Esophagus (tissue), 2 donors: ENCODE results near the gene PCDHGC5. TPM values are rescaled to one million over a fixed set of nuclear protein-coding genes. Genes with fewer than 3 reads are reported as not detected.

Source experiments
- H3K27ac ChIP-seq, 2 donors: one replicate each; pipeline ENCODE4 v1.5.1; 2013; ENCODE audit warnings: low read depth in 2 of 2, mild to moderate bottlenecking in 2 of 2, inconsistent platforms in 1 of 2, low read length in 1 of 2, moderate library complexity in 1 of 2
- H3K27me3 ChIP-seq, 2 donors: one replicate each; pipeline ENCODE4 v1.6.1; 2013; ENCODE audit warnings: low read length in 2 of 2, control low read depth in 1 of 2, mild to moderate bottlenecking in 1 of 2; ENCODE audit not compliant: insufficient read depth in 2 of 2, control insufficient read depth in 1 of 2
- H3K36me3 ChIP-seq, 2 donors: one replicate each; pipeline ENCODE4 v1.6.1; 2013; ENCODE audit warnings: low read length in 1 of 2; ENCODE audit not compliant: control insufficient read depth in 2 of 2, insufficient read depth in 2 of 2
- H3K4me1 ChIP-seq, 2 donors: one replicate each; pipeline ENCODE4 v1.6.1; 2013; ENCODE audit warnings: low read length in 1 of 2; ENCODE audit not compliant: control insufficient read depth in 2 of 2, insufficient read depth in 2 of 2
- H3K4me3 ChIP-seq, 2 donors: one replicate each; pipeline ENCODE4 v1.5.1; 2013; ENCODE audit warnings: low read length in 2 of 2, mild to moderate bottlenecking in 2 of 2, low read depth in 1 of 2, moderate library complexity in 1 of 2
- H3K9me3 ChIP-seq, 2 donors: one replicate each; pipeline ENCODE4 v1.6.1; 2013; ENCODE audit warnings: mild to moderate bottlenecking in 2 of 2, low read depth in 1 of 2, low read length in 1 of 2, moderate library complexity in 1 of 2; ENCODE audit not compliant: control insufficient read depth in 2 of 2, insufficient read depth in 1 of 2
- WGBS, 2 donors: extraction: QIAGEN DNeasy Blood & Tissue Kit; methylation state at CpG; one replicate each; pipeline ENCODE4 v1.1.7; 2013; 5-methylcytosine and 5-hydroxymethylcytosine counted together
- polyA plus RNA-seq, 2 donors: library from polyadenylated mRNA; stranded (reverse); fragments of 200-250 nt; gene quantifications; one replicate each; pipeline ENCODE4 v1.2.3, GENCODE V29; 2013
- donor health status: healthy with polysubstance abuse.
- donor health status: Bipolar disorder and iron deficiency.

PCDHGC5 gene
- polyA plus RNA-seq: under 1 TPM; 0.05 to 0.43 TPM

GRCh38 chr5:141488591-141489561 lies at the start of gene PCDHGC5:
PCDHGC5 (plus strand) TSS chr5:141489081; CDS start chr5:141489241, 160 bp downstream.
- no peak within 1 kb of the TSS for H3K27ac ChIP-seq
- H3K9me3 ChIP-seq: peaks cover 0 to 2% of the 10 kb centered on the region in 2 donors
- no peak within 1 kb of the TSS for H3K4me3 ChIP-seq
- 60 to 69% methylated on average over 13 to 14 of the region's 14 CpGs for WGBS, 2 donors
- no peaks in the 10 kb centered on the region for H3K27me3 ChIP-seq
- H3K4me1 ChIP-seq: peaks cover 2 to 5% of the 10 kb centered on the region in 2 donors
- H3K36me3 ChIP-seq: peaks cover 0 to 19% of the 10 kb centered on the region in 2 donors

DNA sequence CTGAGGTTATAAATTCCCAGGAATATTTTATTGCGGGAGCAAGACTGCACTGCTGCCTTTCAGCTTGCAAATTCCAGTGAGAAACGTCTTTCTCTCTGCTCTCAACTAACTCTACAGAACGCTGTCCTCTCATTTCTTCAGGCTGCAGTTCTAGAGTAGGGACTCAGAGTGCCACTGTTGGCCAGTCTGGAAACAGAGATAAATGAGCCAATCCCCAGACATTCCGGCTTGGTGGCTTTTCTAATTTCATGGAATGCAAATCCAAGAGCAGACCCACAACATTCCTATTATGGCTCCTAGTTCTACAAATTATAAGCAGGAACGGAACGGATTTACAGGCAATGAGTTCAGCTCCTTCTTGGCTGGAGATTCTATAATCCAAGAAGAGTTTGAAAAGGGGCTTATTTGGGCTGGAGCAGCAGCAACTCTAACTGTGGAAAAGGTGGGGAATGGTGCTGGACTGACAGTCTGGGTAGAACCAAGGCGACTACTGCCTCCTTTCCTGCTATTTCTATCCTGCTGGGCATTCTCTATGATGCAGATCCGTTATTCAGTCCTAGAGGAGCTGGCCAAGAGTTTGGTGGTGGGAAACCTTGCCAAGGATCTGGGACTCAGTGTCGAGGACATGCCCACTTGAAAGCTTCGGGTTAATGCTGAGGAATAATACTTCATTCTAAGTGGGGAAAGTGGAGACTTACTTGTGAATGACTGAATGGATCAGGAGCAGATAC lies 49.3 kb upstream of the PCDHGC5 start:
- no peak overlapping the region for H3K27ac ChIP-seq
- no peaks in the 10 kb centered on the region for H3K27me3 ChIP-seq
- H3K36me3 ChIP-seq: no peaks in the 10 kb centered on the region
- H3K4me3 ChIP-seq: no peak overlapping the region
- H3K4me1 ChIP-seq: no peaks in the 10 kb centered on the region
- peaks cover 10 to 16% of the 10 kb centered on the region in 2 donors for H3K9me3 ChIP-seq
- 65 to 69% methylated on average over 10 of the region's 10 CpGs for WGBS, 2 donors

DNA sequence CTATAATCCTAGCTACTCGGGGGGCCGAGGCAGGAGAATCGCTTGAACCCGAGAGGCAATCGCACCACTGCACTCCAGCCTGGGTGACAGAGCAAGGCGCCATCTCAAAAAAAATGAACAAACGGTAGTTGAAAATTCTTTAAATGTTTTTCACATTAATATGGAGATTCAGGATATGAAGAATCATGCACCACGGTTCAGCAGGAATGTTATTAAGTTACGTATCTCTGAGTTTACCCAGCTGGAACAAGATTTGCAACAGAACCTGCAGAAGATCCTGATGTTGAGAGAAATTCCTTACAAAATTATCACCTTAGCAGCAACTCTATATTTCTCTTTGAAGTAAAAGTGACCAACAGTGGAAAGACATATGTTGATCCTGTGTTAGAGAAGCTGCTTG lies 48.5 kb upstream of the PCDHGC5 start:
- no peaks in the 10 kb centered on the region for H3K4me1 ChIP-seq
- H3K36me3 ChIP-seq: no peaks in the 10 kb centered on the region
- no peak overlapping the region for H3K27ac ChIP-seq
- H3K9me3 ChIP-seq: peaks cover 10 to 16% of the 10 kb centered on the region in 2 donors
- H3K27me3 ChIP-seq: no peaks in the 10 kb centered on the region
- WGBS, 2 donors: 93 to 94% methylated on average over 9 of the region's 9 CpGs
- H3K4me3 ChIP-seq: no peak overlapping the region

DNA sequence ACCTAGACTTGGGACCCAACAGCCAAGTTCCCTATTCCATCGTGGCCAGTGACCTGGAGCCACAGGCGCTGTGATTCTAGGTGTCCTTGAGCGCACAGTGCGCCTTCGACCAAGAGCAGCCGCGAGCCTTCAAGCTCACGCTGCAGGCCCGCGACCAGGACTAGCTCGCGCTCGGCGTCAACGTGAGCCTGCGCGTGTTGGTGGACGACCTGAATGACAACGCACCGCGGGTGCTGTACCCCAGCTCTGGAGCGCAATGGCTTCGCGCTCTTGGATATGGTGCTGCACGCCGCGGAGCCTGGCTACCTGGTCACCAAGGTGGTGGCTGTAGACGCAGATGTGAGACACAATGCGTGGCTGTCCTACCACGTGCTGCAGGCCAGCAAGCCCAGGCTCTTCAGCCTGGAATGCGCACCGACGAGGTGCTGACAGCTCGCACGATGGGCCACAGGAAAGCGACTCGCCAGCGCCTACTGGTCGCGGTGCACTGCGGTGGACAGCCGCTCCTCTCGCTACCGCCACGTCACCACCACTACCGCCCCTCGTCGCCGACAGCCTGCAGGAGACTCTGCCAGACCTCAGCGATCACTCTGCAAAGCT lies 47.2 kb upstream of the PCDHGC5 start:
- WGBS, 2 donors: 50 to 54% methylated on average over 50 of the region's 50 CpGs
- Histone ChIP-seq H3K36me3 (no peaks in the 10 kb centered on the region), H3K4me3 (no peak overlapping the region), H3K27ac (no peak overlapping the region), H3K4me1 (no peaks in the 10 kb centered on the region), H3K27me3 (no peaks in the 10 kb centered on the region), H3K9me3 (peaks cover 10 to 16% of the 10 kb centered on the region in 2 donors)

DNA sequence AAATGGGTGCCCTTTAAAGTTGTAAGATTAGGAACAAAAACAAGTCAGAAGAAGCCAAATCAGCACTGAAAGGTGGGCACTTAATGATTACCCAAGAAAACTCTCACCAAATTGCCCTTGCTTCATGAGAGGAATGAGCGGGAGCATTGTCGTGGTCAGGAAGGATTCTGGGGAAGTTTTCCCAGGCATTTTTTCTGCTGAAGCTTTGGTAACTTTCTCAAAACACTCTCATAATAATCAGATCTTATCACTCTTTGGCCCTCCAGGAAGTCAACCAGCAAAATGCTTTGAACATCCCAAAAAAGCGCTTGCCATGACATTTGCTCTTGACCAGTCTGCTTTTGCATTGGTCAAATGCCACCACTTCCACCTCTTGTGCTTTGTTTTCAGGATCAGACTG lies 23.5 kb upstream of the PCDHGC5 start:
- WGBS, 2 donors: 96 to 99% methylated on average over 3 of the region's 3 CpGs
- Histone ChIP-seq H3K36me3 (no peaks in the 10 kb centered on the region), H3K27ac (no peak overlapping the region), H3K4me3 (no peak overlapping the region), H3K4me1 (no peaks in the 10 kb centered on the region), H3K27me3 (no peaks in the 10 kb centered on the region), H3K9me3 (no peaks in the 10 kb centered on the region)

- H3K9me3 ChIP-seq: peaks cover 0 to 3% of the 10 kb centered on the region in 2 donors
- peak within 1 kb of the TSS; percentile 62 to 82 for H3K4me3 ChIP-seq
- H3K36me3 ChIP-seq: no peaks in the 10 kb centered on the region
- no peaks in the 10 kb centered on the region for H3K27me3 ChIP-seq
- 1% methylated on average over 28 of the region's 28 CpGs for WGBS, 2 donors
- H3K4me1 ChIP-seq: peaks cover 11 to 14% of the 10 kb centered on the region in 2 donors
- H3K27ac ChIP-seq: peak within 1 kb of the TSS; percentile 85 to 92
Observed at GRCh38 chr5:141475625-141476131, 13.2 kb upstream of the PCDHGC5 start, which contains the start of gene PCDHGC3. PCDHGC3 (plus strand) TSS chr5:141475966; CDS start chr5:141476117, 151 bp downstream.

DNA sequence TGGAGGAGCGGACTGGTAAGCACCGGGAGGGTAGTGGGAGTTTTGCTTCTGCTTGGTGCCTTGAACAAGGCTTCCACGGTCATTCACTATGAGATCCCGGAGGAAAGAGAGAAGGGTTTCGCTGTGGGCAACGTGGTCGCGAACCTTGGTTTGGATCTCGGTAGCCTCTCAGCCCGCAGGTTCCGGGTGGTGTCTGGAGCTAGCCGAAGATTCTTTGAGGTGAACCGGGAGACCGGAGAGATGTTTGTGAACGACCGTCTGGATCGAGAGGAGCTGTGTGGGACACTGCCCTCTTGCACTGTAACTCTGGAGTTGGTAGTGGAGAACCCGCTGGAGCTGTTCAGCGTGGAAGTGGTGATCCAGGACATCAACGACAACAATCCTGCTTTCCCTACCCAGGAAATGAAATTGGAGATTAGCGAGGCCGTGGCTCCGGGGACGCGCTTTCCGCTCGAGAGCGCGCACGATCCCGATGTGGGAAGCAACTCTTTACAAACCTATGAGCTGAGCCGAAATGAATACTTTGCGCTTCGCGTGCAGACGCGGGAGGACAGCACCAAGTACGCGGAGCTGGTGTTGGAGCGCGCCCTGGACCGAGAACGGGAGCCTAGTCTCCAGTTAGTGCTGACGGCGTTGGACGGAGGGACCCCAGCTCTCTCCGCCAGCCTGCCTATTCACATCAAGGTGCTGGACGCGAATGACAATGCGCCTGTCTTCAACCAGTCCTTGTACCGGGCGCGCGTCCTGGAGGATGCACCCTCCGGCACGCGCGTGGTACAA lies 12.6 kb upstream of the PCDHGC5 start:
- Histone ChIP-seq H3K4me3 (peak overlapping the region; percentile 62 to 82), H3K27me3 (no peaks in the 10 kb centered on the region), H3K27ac (peak overlapping the region; percentile 85 to 92), H3K4me1 (peaks cover 11 to 14% of the 10 kb centered on the region in 2 donors), H3K36me3 (no peaks in the 10 kb centered on the region), H3K9me3 (peaks cover 0 to 3% of the 10 kb centered on the region in 2 donors)
- WGBS, 2 donors: 1 to 2% methylated on average over 58 of the region's 58 CpGs

- H3K36me3 ChIP-seq: no peaks in the 10 kb centered on the region
- H3K9me3 ChIP-seq: peaks cover 0 to 3% of the 10 kb centered on the region in 2 donors
- WGBS, 2 donors: 42 to 43% methylated on average over 24 of the region's 24 CpGs
- H3K4me1 ChIP-seq: peaks cover 11 to 14% of the 10 kb centered on the region in 2 donors
- H3K4me3 ChIP-seq: peak overlapping the region; percentile 62 to 82
- peak overlapping the region; percentile 85 to 92 for H3K27ac ChIP-seq
- H3K27me3 ChIP-seq: no peaks in the 10 kb centered on the region
Observed at GRCh38 chr5:141477044-141477575, 11.8 kb upstream of the PCDHGC5 start.
